K562 (cell line): Measurements from ENCODE around the gene UPK2. TPM values are rescaled to one million over a fixed set of nuclear protein-coding genes. Genes with fewer than 3 reads are reported as not detected.

Experiments used
- E2F3 ChIP-seq: fragments of 250-450 bp; sonication (Bioruptor Pico); IDR thresholded peaks from 2 replicates; pipeline ENCODE4 v1.4.0; 2020; ENCODE audit warnings: mild to moderate bottlenecking
- FOS ChIP-seq: IDR thresholded peaks from 3 replicates; pipeline ENCODE4 v1.6.1; 2011; ENCODE audit not compliant: insufficient read length; ENCODE audit errors: extremely low read depth
- GTF2F1 ChIP-seq: IDR thresholded peaks from 2 replicates; pipeline ENCODE4 v1.6.1; 2011; ENCODE audit warnings: low read depth, low read length, improper control_type of control experiment
- ILF3 ChIP-seq: fragments of 450-650 bp; IDR thresholded peaks from 2 replicates; pipeline ENCODE4 v1.6.1; 2018; ENCODE audit warnings: antibody characterized with exemption, mild to moderate bottlenecking, moderate library complexity, borderline replicate concordance
- NKRF ChIP-seq: fragments of 450-650 bp; IDR thresholded peaks from 2 replicates; pipeline ENCODE4 v1.6.1; 2016; ENCODE audit warnings: borderline replicate concordance
- PBX2 ChIP-seq, 2 experiments: IDR thresholded peaks in 1 of 2; conservative IDR thresholded peaks in 1 of 2; 2 replicates each; pipeline ENCODE4 v1.6.1; 2016; ENCODE audit warnings: low read depth in 2 of 2, mild to moderate bottlenecking in 1 of 2, missing compliant biosample characterization in 1 of 2, missing genetic modification characterization in 1 of 2, moderate library complexity in 1 of 2
- PTBP1 ChIP-seq: fragments of 200-400 bp; formaldehyde crosslinking; IDR thresholded peaks from 2 replicates; pipeline ENCODE4 v1.6.1; 2017; ENCODE audit warnings: low read depth, low read length
- SRSF1 ChIP-seq: fragments of 200-400 bp; formaldehyde crosslinking; IDR thresholded peaks from 2 replicates; pipeline ENCODE4 v1.6.1; 2017; ENCODE audit warnings: mild to moderate bottlenecking, low read depth, low read length, moderate library complexity
- TAF1 ChIP-seq: IDR thresholded peaks from 2 replicates; pipeline ENCODE4 v1.6.1; 2011; ENCODE audit warnings: mild to moderate bottlenecking, low read length, moderate library complexity; ENCODE audit not compliant: insufficient read depth, control insufficient read depth, severe bottlenecking; ENCODE audit errors: extremely low read depth
- ZNF384 ChIP-seq: IDR thresholded peaks from 2 replicates; pipeline ENCODE4 v1.6.1; 2012; ENCODE audit warnings: low read depth, low read length, improper control_type of control experiment
- ZNF766 ChIP-seq: fragments of 200-800 bp; sonication (Bioruptor generic); conservative IDR thresholded peaks from 2 replicates; pipeline ENCODE4 v1.6.1; 2016; ENCODE audit warnings: missing genetic modification characterization, missing compliant biosample characterization
- polyA plus RNA-seq, 8 experiments: library from polyadenylated mRNA; depleted of rRNA in 4 of 8; stranded (reverse) in 5 of 8; unstranded in 3 of 8; fragments of >200 nt; fragmentation: Nextera tagmentation in 2 of 8; fragmentation: Illumina TruSeq in 1 of 8; extraction: Ambion mirVana in 2 of 8; extraction: Trizol in 1 of 8; gene quantifications; 2 replicates each; pipeline versions ENCODE4 v1.2.1 to v1.2.3, GENCODE V29; 2011 to 2014; ENCODE audit warnings: inconsistent platforms in 1 of 8, missing spikeins in 1 of 8
- total RNA-seq, 7 experiments: library from RNA; depleted of rRNA in 6 of 7; stranded (reverse); fragments of >200 nt in 6 of 7; fragmentation: Illumina TruSeq in 2 of 7; extraction: Trizol in 2 of 7; gene quantifications; 2 replicates each; pipeline versions ENCODE4 v1.2.1 to v1.2.3, GENCODE V29; 2011 to 2021; ENCODE audit warnings: low replicate concordance in 1 of 7

The UPK2 gene
- total and polyA plus RNA-seq, 9 of the 15 experiments (the other 6 are each of a cell fraction or from before 2014, with no cell fraction given) = not detected

GRCh38 chr11:118961189-118961588 lies 5.1 kb downstream of the UPK2 start (continued):
- no peak for TF ChIP-seq PBX2 (CRISPR knock-in tag; IDR thresholded peaks at IDR 0.05; ENCODE audit: low read depth)
- TF ChIP-seq PBX2 (tag; conservative IDR thresholded peaks at IDR 0.05; ENCODE audit: low read depth) = no peak
- TF ChIP-seq PTBP1 = no peak
- TF ChIP-seq FOS = no peak
- no peak for TF ChIP-seq ZNF384
- TF ChIP-seq TAF1 = no peak
- TF ChIP-seq SRSF1 = no peak
- no peak for TF ChIP-seq ZNF766 (CRISPR knock-in tag)
- TF ChIP-seq ILF3 = no peak
- TF ChIP-seq E2F3 (CRISPR knock-in tag) = no peak
- TF ChIP-seq GTF2F1 = no peak
- no peak for TF ChIP-seq NKRF
